Measurements from ENCODE around the gene ELOB. TPM values are rescaled to one million over a fixed set of nuclear protein-coding genes. Genes with fewer than 3 reads are reported as not detected.

Gene ELOB
- total RNA-seq, 1 donor from 2014 or later, result 228 TPM

GRCh38 chr16:2756288-2757015 is 20.6 kb downstream of the ELOB start:
- no peak for DNase-seq (ENCODE audit: low spot score)
- ATAC-seq, result no peak
- intact Hi-C loops (cut with DNase I), result no loop called here

- ATAC-seq, result no peak
Measured at GRCh38 chr16:2755158-2755557, 21.9 kb downstream of the ELOB start.

DNA sequence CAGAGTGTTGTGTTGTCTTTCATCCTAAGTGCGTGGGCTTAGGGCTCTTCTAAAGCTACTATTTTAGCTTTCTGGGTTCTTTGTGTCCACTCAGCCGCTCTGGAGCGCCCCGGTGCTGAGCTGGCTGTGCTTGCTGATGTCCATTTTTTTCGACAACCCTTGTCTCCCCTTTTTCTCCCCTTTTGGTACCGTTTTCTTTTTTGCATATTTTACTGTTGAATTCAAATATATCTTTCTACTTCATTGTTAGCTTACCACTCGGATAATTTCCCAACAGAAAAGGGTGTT is 23.4 kb downstream of the ELOB start:
- intact Hi-C loops (cut with DNase I), result no loop called here
- ATAC-seq (no peak), DNase-seq (ENCODE audit: low spot score) (no peak)

More at GRCh38 chr16:2755158-2755557, 21.9 kb downstream of the ELOB start:
- DNase-seq (ENCODE audit: low spot score), result no peak
- intact Hi-C loops (cut with DNase I), result no loop called here

- intact Hi-C loops (cut with DNase I), result no loop called here
- DNase-seq (ENCODE audit: low spot score) (peak; percentile 91), ATAC-seq (peak; percentile 68)
Measured at GRCh38 chr16:2752850-2753732, 24.0 kb downstream of the ELOB start.

DNA sequence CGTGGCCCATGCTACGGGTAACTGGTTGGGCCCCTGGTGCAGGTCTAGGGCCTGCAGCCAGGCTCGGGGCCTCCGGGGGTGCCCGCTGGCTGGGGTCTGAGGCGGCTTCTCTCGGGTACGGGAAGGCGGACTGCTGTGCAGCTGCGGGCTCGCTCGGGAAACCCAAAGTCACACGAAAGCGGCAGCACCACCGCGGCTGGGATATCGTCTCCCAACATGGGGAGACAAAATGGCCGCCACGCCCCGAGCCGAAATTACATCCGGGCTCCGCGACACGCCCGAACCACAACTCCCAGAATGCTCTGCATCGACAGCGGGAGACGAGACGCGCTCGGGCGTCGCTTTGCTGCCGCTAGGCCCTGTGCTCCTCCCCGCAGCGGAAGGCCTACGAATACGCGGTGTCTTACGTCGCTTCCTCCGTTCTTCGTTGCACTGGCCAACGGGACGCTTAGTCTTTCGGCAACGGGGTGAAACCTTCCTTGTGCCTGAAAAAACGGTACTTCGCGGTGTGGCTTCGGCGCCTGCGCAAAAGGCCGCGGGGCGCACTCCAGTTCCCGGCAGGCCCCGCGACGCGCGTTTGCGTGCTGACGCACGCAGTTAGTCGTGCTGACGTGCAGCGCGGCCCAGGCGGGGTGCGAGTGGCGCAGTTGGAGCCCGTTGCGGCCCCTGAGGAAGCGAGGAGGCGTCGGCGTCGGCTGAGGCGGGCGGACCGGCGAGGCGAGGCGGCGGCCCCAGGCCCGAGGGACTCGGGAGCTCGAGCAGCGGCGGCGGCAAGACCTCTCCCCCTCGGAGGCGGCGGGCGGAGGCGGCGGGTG is 24.8 kb downstream of the ELOB start, which contains the start of gene SRRM2:
SRRM2 (plus strand) TSS at position 604 of the 815 bp plus-strand sequence. CDS start 3,727 bp downstream, outside the sequence.
- peak; percentile 97 for ATAC-seq
- intact Hi-C loops (cut with DNase I), result no loop called here
- DNase-seq (ENCODE audit: low spot score), result peak; percentile 97

DNA sequence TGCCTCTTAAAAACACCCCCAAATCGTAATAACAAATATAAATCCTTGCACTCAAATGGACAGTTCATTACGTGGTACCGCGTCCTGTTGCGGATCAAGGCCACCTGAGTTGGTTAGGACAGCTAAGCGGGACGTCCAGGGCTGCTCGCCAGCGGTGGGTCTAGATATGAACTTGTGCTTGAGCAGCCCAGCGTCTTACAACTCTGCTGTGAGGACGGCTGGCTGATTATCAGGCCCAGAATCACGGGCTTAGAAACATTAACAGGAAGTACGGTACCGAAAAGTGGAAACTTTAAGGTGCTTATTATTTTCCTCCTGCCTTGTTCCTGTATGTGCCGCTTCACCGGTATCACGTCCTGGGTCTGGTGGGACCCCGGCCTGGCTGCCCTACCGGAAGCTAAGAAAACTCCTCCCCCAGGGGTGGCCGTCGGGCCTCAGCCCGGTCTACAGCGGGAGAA is 25.5 kb downstream of the ELOB start:
- DNase-seq (ENCODE audit: low spot score) (no peak), ATAC-seq (peak; percentile 1)
- intact Hi-C loops (cut with DNase I), result no loop called here

DNA sequence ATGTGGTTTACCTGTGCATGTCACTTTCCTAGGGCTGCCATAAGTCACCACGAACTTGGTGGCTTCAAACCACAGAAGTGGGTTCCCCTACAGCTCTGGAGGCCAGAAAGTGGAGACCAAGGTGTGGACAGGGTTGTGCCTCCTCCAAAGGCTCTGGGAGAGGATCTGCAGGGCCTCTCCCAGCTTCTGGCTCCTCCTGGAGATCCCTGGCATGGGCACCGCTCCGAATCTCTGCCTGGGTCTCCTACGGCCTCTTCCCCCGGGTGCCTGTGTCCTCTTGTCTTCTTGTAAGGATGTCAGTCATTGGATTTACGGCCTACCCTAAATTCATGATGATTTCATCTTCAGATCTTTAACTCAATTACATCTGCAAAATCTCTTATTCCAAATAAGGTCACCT is 27.1 kb downstream of the ELOB start:
- no peak for DNase-seq (ENCODE audit: low spot score)
- ATAC-seq, result no peak
- intact Hi-C loops (cut with DNase I), result no loop called here

DNA sequence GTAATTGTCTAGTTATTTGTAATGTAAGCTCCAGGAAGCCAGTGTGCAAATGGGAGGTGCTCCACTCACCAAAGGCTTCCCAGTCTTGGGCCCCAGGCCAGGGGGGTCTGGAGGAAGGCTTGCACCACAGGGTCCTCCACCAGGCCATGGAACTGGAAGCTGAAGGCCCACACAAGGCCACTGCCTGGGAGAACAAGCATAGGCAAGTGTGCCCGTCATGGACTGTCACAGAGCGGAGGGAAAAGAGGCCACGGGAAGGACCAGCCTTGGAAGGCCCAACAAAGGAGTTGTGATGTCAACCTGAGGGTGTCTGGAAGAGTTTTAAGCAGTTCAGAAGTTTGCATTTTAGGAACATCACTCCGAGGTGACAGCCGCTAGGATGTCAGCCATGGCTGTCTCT is 27.6 kb downstream of the ELOB start:
- intact Hi-C loops (cut with DNase I), result no loop called here
- ATAC-seq, result no peak

DNA sequence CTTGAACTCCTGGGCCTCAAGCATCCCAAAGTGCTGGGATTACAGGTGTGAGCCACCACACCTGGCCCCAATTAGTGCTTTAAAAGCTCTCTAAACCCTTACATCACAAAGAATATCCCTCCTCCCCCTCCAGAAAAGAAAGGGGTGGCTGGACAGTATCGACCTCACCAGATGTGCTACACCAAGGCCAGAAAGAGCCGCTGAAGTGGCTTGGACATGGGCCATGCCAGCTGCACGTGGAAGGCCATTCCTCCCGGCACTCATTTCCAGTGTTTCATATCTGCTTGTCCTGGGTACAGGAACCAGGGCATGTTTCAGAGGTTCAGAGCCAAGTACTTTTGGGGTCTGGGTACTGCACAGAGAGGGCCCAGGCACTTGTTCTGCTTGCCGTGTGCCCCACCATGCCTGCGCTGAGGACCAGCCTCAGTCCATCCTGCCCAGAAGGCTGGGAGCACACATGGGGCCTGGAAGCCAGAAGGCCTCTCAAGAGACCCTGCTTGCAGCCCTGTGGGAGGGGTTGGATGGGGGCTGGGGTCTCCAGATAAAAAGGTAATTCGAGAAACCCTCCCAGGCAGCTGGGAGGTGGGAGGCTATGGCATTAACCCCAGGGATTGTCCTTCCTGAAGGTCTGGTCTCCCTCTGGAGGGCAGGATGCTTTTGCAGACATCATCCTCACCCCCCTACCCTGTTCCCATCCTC is 28.2 kb downstream of the ELOB start:
- no peak for DNase-seq (ENCODE audit: low spot score)
- intact Hi-C loops (cut with DNase I), result no loop called here
- no peak for ATAC-seq

More for the DNA sequence above, 27.6 kb downstream of the ELOB start:
- no peak for DNase-seq (ENCODE audit: low spot score)

DNA sequence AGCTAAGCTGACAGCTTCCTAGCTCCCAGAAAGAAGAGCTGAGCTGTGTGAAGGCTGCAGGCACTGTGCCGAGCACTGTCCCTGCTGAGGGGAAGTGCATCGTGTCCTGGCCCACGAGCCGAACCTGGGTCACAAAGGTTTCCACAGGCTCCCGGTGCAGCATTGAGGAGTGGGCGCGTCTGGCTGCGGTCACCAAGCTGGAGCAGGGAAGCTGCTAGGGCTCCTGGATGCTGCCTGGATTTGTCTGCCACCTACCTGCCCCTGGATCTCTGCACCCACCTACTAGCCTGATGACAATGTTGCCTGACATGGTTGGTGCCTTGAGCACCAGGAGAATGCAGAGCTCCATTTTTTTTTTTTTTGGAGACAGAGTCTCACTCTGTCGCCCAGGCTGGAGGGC is 31.1 kb downstream of the ELOB start:
- no peak for ATAC-seq
- intact Hi-C loops (cut with DNase I), result no loop called here
- DNase-seq (ENCODE audit: low spot score), result no peak

DNA sequence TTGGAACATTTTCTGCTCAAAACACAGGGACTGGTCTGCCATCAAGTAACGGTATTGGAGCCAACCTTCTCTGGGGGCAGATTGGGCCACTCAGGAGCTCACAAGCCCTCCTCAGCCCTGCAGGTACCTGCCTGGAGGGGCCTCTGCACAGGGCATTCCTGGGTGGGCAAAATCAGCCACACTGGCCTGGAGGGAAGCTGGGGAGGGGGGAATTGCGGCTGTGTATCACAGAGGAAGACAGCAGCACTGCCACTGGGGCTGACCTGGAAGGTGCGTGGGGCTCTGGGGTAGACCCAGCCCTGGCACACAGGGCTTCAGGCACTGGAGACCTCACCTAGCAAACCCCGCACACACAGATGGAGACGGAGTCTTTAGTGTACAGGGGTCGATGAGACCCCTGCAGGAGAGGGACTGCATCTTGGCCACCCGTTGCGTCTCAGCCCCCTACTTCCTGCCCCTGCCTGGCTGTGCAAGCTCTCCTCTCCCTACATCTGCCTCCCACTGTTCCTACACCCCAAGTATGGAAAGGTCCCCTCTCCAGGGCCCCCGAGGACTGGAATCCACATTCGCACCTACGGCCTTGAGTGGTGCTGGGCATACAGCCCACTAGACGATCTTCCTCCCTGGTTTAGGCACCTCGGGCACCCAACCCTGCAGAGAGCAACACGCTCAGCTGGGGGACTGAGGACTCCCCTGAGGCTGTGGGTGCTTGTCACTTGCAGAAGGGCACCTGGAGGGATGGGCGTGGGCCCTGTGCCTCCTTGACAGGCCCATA is 31.8 kb downstream of the ELOB start:
- DNase-seq (ENCODE audit: low spot score) (no peak), ATAC-seq (no peak)
- intact Hi-C loops (cut with DNase I), result no loop called here

DNA sequence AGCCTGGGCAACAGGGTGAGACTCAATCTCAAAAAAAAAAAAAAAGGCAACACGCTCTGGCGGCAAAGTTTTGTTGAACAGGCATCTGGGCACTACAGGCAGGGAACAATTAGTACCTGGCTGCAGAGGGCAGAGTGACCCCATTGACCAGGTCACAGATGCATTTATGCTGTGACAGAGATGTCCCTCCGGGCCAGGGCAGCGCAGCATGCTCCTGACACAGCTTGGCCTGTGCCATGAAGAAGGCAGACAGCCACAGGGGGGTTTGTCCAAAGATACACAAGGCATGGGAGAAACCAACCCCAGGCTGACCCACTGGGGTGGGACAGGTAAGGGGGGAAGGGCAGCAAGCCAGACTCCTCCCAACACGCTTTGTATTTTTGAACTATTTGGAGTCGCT is 32.4 kb downstream of the ELOB start:
- DNase-seq (ENCODE audit: low spot score) (no peak), ATAC-seq (no peak)
- intact Hi-C loops (cut with DNase I), result no loop called here

- ATAC-seq (no peak), DNase-seq (ENCODE audit: low spot score) (no peak)
- intact Hi-C loops (cut with DNase I), result no loop called here
Measured at GRCh38 chr16:2743007-2743810, 33.9 kb downstream of the ELOB start.

- intact Hi-C loops (cut with DNase I), result no loop called here
- ATAC-seq (no peak), DNase-seq (ENCODE audit: low spot score) (no peak)
Measured at GRCh38 chr16:2742323-2743006, 34.6 kb downstream of the ELOB start.

GRCh38 chr16:2741168-2741567 is 35.9 kb downstream of the ELOB start:
- ATAC-seq, result no peak
- intact Hi-C loops (cut with DNase I), result no loop called here
- DNase-seq (ENCODE audit: low spot score), result no peak

DNA sequence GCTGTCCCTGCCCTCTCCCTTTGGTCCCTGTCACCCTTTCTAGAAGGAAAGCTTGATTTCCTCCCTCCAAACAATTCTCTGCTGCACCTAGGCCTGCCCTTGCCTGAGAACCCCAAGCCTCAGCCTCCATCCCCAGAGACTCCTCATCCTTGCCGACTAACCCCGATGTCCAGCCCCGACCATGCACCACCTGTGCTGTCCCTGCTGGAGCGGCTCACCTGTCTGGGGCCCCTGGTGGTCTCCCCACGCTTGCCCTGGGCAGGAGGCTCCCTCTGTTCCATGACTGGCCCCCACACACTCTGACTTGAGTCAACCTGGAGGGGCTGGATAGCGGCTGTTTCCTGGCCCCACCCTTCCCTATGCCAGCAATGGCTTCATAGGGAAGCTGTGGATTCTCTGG is 36.6 kb downstream of the ELOB start:
- intact Hi-C loops (cut with DNase I), result no loop called here
- DNase-seq (ENCODE audit: low spot score) (no peak), ATAC-seq (no peak)
